Tibial nerve (tissue), 4 donors: ENCODE data around the gene MYO5A. TPM values are rescaled to one million over a fixed set of nuclear protein-coding genes. Genes with fewer than 3 reads are reported as not detected.

Experiments
- DNase-seq, 2 donors: peaks; one replicate each; pipeline ENCODE4 v3.0.0-alpha.2; 2019; ENCODE audit warnings: low spot score in 2 of 2
- H3K27ac ChIP-seq, 4 donors: fragments of 200-600 bp; sonication (generic) in 3 of 4; one replicate each; pipeline ENCODE4 v1.5.1; 2017 to 2019; ENCODE audit warnings: mild to moderate bottlenecking in 1 of 4
- H3K27me3 ChIP-seq, 2 donors: fragments of 200-600 bp; sonication (generic) in 1 of 2; one replicate each; pipeline versions ENCODE4 v1.5.1 to v1.6.0; 2017 to 2019
- H3K36me3 ChIP-seq, 3 donors: fragments of 200-600 bp; sonication (generic); one replicate each; pipeline ENCODE4 v1.5.1; 2018 to 2019
- H3K4me1 ChIP-seq, 4 donors: fragments of 200-600 bp; sonication (generic) in 3 of 4; one replicate each; pipeline ENCODE4 v1.5.1; 2017 to 2019
- H3K4me3 ChIP-seq, 4 donors: fragments of 200-600 bp; sonication (generic) in 3 of 4; one replicate each; pipeline ENCODE4 v1.5.1; 2017 to 2019; ENCODE audit warnings: mild to moderate bottlenecking in 1 of 4, moderate library complexity in 1 of 4
- H3K9me3 ChIP-seq, 4 donors: fragments of 200-600 bp; sonication (generic) in 3 of 4; one replicate each; pipeline ENCODE4 v1.5.1; 2017 to 2019
- EP300 ChIP-seq, 2 donors: sonication (generic); formaldehyde crosslinking; IDR thresholded peaks; one replicate each; pipeline ENCODE4 v1.6.1; 2017; ENCODE audit warnings: antibody characterized with exemption in 2 of 2, mild to moderate bottlenecking in 1 of 2
- POLR2A ChIP-seq, 2 donors: fragments of 450-650 bp; IDR thresholded peaks; one replicate each; pipeline ENCODE4 v1.6.1; 2017; ENCODE audit warnings: antibody characterized with exemption in 2 of 2, mild to moderate bottlenecking in 2 of 2, moderate library complexity in 2 of 2
- WGBS, 2 donors: methylation state at CpG; one replicate each; pipeline ENCODE4 v1.1.5; 2018; 5-methylcytosine and 5-hydroxymethylcytosine counted together
- total RNA-seq, 4 donors: library from RNA; depleted of rRNA; stranded (reverse); fragments of >200 nt; gene quantifications; one replicate each; pipeline ENCODE4 v1.1.0, GENCODE V29; 2016
- TF ChIP-seq, protein P1 (sequence below), 5 experiments: fragments of 200-600 bp in 3 of 5; fragments of 450-650 bp in 2 of 5; sonication (generic) in 3 of 5; IDR thresholded peaks; one replicate each; pipeline ENCODE4 v1.5.1; 2016 to 2019; ENCODE audit warnings: antibody characterized with exemption in 5 of 5, mild to moderate bottlenecking in 3 of 5, moderate library complexity in 2 of 5

MYO5A gene
- total RNA-seq, 4 donors from 2014 or later: 38.7 to 101 (median 46.9) TPM

DNA sequence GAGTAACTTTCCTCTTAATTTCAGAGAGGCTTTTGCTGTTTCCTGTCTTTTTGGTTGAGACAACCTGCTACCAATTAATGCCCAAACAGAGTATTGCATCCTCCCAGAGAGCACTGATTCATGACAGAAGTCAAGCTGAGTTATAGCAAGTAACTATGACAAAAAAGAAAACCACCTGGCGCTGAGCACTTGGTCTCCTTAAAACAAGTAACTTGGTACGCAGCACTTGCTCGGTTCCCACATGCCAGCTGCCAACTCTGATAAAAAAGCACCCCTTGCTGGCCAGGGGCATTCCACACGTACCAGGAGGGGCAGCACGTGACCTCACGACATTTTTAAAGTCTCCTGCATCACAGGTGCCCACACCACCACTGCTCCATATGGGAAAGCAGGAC, 219.5 kb downstream of the MYO5A start:
- H3K27me3 ChIP-seq: no peaks in the 10 kb centered on the region
- 72 to 86% methylated on average over 6 of the region's 6 CpGs for WGBS, 2 donors
- H3K27ac ChIP-seq: no peak overlapping the region
- no peaks in the 10 kb centered on the region for H3K4me1 ChIP-seq
- TF ChIP-seq POLR2A (IDR thresholded peaks at IDR 0.05): no peak
- no peak for DNase-seq
- H3K4me3 ChIP-seq: no peak overlapping the region
- peaks cover 0 to 52% (median 0%) of the 10 kb centered on the region in 3 donors for H3K36me3 ChIP-seq
- H3K9me3 ChIP-seq: no peaks in the 10 kb centered on the region

GRCh38 chr15:52308446-52309153, 220.1 kb downstream of the MYO5A start:
- Histone ChIP-seq H3K27me3 (no peaks in the 10 kb centered on the region), H3K4me1 (no peaks in the 10 kb centered on the region), H3K4me3 (no peak overlapping the region), H3K36me3 (peaks cover 0 to 46% (median 0%) of the 10 kb centered on the region in 3 donors), H3K27ac (no peak overlapping the region), H3K9me3 (no peaks in the 10 kb centered on the region)
- DNase-seq: no peak
- TF ChIP-seq EP300 (IDR thresholded peaks at IDR 0.05): no peak
- TF ChIP-seq, protein P1, sequence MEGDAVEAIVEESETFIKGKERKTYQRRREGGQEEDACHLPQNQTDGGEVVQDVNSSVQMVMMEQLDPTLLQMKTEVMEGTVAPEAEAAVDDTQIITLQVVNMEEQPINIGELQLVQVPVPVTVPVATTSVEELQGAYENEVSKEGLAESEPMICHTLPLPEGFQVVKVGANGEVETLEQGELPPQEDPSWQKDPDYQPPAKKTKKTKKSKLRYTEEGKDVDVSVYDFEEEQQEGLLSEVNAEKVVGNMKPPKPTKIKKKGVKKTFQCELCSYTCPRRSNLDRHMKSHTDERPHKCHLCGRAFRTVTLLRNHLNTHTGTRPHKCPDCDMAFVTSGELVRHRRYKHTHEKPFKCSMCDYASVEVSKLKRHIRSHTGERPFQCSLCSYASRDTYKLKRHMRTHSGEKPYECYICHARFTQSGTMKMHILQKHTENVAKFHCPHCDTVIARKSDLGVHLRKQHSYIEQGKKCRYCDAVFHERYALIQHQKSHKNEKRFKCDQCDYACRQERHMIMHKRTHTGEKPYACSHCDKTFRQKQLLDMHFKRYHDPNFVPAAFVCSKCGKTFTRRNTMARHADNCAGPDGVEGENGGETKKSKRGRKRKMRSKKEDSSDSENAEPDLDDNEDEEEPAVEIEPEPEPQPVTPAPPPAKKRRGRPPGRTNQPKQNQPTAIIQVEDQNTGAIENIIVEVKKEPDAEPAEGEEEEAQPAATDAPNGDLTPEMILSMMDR (IDR thresholded peaks at IDR 0.05): no peak
- no peak for TF ChIP-seq POLR2A (IDR thresholded peaks at IDR 0.05)
- 80 to 83% methylated on average over 8 of the region's 8 CpGs for WGBS, 2 donors

- Histone ChIP-seq H3K9me3 (no peaks in the 10 kb centered on the region), H3K4me1 (no peaks in the 10 kb centered on the region), H3K27ac (no peak overlapping the region), H3K36me3 (peaks cover 0 to 39% (median 0%) of the 10 kb centered on the region in 3 donors), H3K4me3 (no peak overlapping the region), H3K27me3 (no peaks in the 10 kb centered on the region)
- TF ChIP-seq POLR2A (IDR thresholded peaks at IDR 0.05): no peak
- TF ChIP-seq EP300 (IDR thresholded peaks at IDR 0.05): no peak
- TF ChIP-seq, protein P1 (IDR thresholded peaks at IDR 0.05): no peak
- WGBS, 2 donors: 92 to 94% methylated on average over 4 of the region's 4 CpGs
- no peak for DNase-seq
These were observed 220.8 kb downstream of the MYO5A start for GRCh38 chr15:52307847-52308246.

- Histone ChIP-seq H3K4me3 (no peak overlapping the region), H3K27me3 (no peaks in the 10 kb centered on the region), H3K36me3 (peaks cover 0 to 26% (median 0%) of the 10 kb centered on the region in 3 donors), H3K9me3 (no peaks in the 10 kb centered on the region), H3K4me1 (no peaks in the 10 kb centered on the region), H3K27ac (no peak overlapping the region)
- WGBS, 2 donors: 54 to 97% methylated on average over 1 of the region's 1 CpG
- no peak for DNase-seq
- TF ChIP-seq, protein P1 (IDR thresholded peaks at IDR 0.05): no peak
- no peak for TF ChIP-seq POLR2A (IDR thresholded peaks at IDR 0.05)
These were observed 222.4 kb downstream of the MYO5A start for GRCh38 chr15:52306270-52306669.

DNA sequence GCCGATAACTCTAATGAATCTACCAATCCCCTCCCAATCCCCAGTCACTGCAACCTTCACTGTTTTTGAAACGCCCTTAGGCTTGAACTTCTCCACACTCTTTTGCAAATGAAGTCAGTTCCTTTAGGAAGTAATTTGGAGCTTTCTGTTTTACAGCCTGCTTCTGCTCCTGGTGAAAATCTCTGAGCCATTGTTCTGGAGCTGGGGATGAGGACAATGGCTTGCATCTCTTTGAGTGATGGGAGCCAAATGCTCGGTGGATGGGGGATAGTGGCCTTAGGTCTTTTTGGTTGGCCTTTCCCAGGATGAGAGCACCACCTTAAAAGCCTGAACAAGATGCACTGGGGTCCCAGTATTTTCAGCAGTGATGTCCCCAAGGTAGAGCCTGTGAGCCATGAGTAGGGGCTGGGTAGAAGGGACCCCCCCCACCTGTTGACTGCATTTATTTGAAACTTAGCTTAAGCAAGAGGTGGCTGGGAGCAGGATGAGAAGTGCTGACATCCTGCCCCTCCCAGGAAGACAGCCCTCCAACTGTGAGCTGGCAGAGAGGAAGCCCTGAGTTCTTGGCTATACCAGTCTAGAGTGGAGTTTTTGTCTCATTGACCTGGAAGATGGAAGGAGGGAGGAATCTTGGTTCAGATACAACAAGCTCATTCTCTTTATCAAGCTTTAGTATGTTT, 225.4 kb downstream of the MYO5A start:
- 53 to 76% methylated on average over 3 of the region's 3 CpGs for WGBS, 2 donors
- Histone ChIP-seq H3K4me3 (no peak overlapping the region), H3K27me3 (no peaks in the 10 kb centered on the region), H3K9me3 (no peaks in the 10 kb centered on the region), H3K36me3 (no peaks in the 10 kb centered on the region), H3K4me1 (no peaks in the 10 kb centered on the region), H3K27ac (no peak overlapping the region)
- no peak for DNase-seq
- TF ChIP-seq POLR2A (IDR thresholded peaks at IDR 0.05) (no peak), EP300 (IDR thresholded peaks at IDR 0.05) (no peak)
- TF ChIP-seq, protein P1 (IDR thresholded peaks at IDR 0.05): no peak
